Measurements from ENCODE around the gene CHKA.
A peak's percentile ranks its signal among the peaks of the same experiment; 100 is the strongest.

CHKA gene

GRCh38 chr11:68145120-68145866 lies 24.1 kb upstream of the CHKA start:
- no peaks in the 10 kb centered on the region for H3K27me3 ChIP-seq (ENCODE audit: insufficient read depth, low read depth)
- no peak overlapping the region for H3K9ac ChIP-seq

DNA sequence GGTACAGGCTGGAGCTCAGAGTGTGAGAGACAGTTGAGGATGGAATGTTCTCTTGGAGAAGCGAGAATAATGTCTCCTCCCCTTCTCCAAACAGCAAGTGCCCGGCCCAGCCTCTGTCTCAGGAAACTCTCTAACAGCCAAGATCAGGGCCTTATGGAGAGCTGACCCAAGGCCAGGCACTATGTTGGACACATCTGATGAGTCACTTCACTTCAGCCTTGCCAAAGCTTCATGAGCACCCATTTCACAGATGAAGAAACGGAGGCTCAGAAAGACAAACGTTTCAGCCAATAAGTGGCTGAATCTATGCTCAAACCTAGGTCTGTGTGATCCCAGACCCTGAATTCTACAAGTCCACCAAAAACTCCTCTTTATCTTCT lies 22.1 kb upstream of the CHKA start:
- Histone ChIP-seq H3K9ac (no peak overlapping the region), H3K4me3 (IDR thresholded peaks at IDR 0.05; ENCODE audit: insufficient read depth, low read depth, low read length) (no peak overlapping the region), H3K79me2 (ENCODE audit: insufficient read depth, low read depth) (no peaks in the 10 kb centered on the region), H3K27me3 (ENCODE audit: insufficient read depth, low read depth) (no peaks in the 10 kb centered on the region), H3K4me2 (no peak overlapping the region), H2AFZ (ENCODE audit: low read depth) (no peak overlapping the region), H3K27ac (no peak overlapping the region), H3K36me3 (ENCODE audit: insufficient read depth) (no peaks in the 10 kb centered on the region), H3K4me1 (ENCODE audit: low read depth, poor library complexity, severe bottlenecking) (peaks cover 17% of the 10 kb centered on the region), H4K20me1 (ENCODE audit: insufficient read depth) (no peaks in the 10 kb centered on the region)
- no peak for TF ChIP-seq CTCF (conservative IDR thresholded peaks at IDR 0.05; ENCODE audit: low read depth, low read length)

More at GRCh38 chr11:68145120-68145866, 24.1 kb upstream of the CHKA start:
- Histone ChIP-seq H3K36me3 (ENCODE audit: insufficient read depth) (no peaks in the 10 kb centered on the region), H3K79me2 (ENCODE audit: insufficient read depth, low read depth) (no peaks in the 10 kb centered on the region), H3K4me3 (IDR thresholded peaks at IDR 0.05; ENCODE audit: insufficient read depth, low read depth, low read length) (no peak overlapping the region), H3K4me2 (no peak overlapping the region), H3K27ac (no peak overlapping the region), H4K20me1 (ENCODE audit: insufficient read depth) (no peaks in the 10 kb centered on the region), H3K4me1 (ENCODE audit: low read depth, poor library complexity, severe bottlenecking) (peaks cover 17% of the 10 kb centered on the region), H2AFZ (ENCODE audit: low read depth) (no peak overlapping the region)
- TF ChIP-seq CTCF (conservative IDR thresholded peaks at IDR 0.05; ENCODE audit: low read depth, low read length) = no peak

DNA sequence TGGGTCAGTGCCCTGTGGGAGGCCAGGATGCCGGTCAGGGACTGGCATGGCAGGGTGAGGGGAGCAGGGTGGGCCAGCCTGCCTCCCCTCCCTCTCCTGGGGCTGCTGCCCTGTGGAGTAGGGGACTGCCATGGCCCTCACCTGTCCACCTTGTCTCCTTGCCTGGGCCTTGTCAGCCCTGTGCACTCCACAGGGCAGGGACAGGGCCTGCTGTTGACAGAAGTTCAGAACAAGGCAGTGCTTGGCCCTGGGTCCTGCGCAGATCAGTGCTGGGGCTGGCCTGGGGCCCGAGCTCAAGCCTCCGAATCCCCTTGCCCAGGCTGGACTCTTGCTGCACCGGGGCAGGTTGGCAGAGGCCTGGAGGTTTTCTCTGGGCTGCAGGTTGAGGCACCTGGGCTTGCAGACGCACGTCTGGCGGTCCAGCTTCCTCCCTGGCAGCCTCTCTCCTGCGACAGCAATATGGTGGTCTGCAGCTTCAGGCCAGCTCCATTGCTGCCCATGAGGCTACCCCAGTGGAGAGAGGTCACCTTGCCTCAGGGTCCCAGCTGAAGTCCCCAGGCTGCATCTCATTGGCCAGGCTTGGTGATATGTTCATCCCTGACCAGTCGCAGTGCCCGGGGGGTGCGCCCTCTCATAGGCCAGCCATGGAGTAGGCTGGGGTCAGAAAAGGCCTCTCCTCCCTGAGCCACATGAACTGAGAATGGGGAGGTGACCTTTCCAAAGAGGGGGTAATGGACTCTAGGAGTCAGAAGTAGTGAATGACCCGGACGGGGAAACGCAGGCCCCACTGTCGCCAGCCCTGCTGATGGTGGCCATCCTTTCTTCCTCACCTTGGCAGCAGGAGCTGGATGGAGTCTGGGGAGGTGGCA lies 21.5 kb upstream of the CHKA start:
- Histone ChIP-seq H3K4me3 (IDR thresholded peaks at IDR 0.05; ENCODE audit: insufficient read depth, low read depth, low read length) (no peak overlapping the region), H3K4me2 (peak overlapping the region; percentile 64; the same call in 1 of the 2 replicates), H4K20me1 (ENCODE audit: insufficient read depth) (no peaks in the 10 kb centered on the region), H3K4me1 (ENCODE audit: low read depth, poor library complexity, severe bottlenecking) (peaks cover 17% of the 10 kb centered on the region), H3K9ac (no peak overlapping the region; the same call in 1 of the 2 replicates), H3K27ac (no peak overlapping the region), H3K27me3 (ENCODE audit: insufficient read depth, low read depth) (no peaks in the 10 kb centered on the region), H3K79me2 (ENCODE audit: insufficient read depth, low read depth) (no peaks in the 10 kb centered on the region), H3K36me3 (ENCODE audit: insufficient read depth) (no peaks in the 10 kb centered on the region), H2AFZ (ENCODE audit: low read depth) (peak overlapping the region; percentile 55)
- no peak for TF ChIP-seq CTCF (conservative IDR thresholded peaks at IDR 0.05; ENCODE audit: low read depth, low read length)

DNA sequence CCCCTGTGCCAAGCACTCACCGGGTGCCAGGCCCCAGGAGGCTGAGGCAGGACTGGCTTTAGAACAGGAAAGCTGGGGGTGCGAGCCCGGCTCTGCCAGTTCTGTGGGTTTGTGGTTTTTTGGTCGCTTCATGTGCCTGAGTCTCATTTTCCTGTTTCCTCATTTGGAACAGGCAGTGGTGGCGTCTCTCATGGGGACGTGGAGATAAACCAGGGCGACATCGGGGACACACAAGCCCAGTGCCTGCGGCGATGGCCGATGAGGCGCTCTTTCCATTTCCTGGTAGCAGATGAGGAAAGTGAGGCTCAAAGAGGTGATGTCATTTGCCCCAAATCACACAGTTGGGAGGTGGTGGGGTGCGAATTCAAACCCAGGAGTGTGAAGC lies 20.8 kb upstream of the CHKA start:
- Histone ChIP-seq H3K4me1 (ENCODE audit: low read depth, poor library complexity, severe bottlenecking) (peaks cover 17% of the 10 kb centered on the region), H3K36me3 (ENCODE audit: insufficient read depth) (no peaks in the 10 kb centered on the region), H3K79me2 (ENCODE audit: insufficient read depth, low read depth) (no peaks in the 10 kb centered on the region), H4K20me1 (ENCODE audit: insufficient read depth) (no peaks in the 10 kb centered on the region), H3K4me3 (IDR thresholded peaks at IDR 0.05; ENCODE audit: insufficient read depth, low read depth, low read length) (no peak overlapping the region), H2AFZ (ENCODE audit: low read depth) (peak overlapping the region; percentile 55), H3K9ac (peak overlapping the region; percentile 26; the same call in 1 of the 2 replicates), H3K27me3 (ENCODE audit: insufficient read depth, low read depth) (no peaks in the 10 kb centered on the region), H3K27ac (no peak overlapping the region; the same call in 1 of the 2 replicates), H3K4me2 (peak overlapping the region; percentile 64)
- TF ChIP-seq CTCF (conservative IDR thresholded peaks at IDR 0.05; ENCODE audit: low read depth, low read length) = no peak
